ENCODE data around the gene TRMT5. TPM values are rescaled to one million over a fixed set of nuclear protein-coding genes. Genes with fewer than 3 reads are reported as not detected.

Gene TRMT5
- total and polyA plus RNA-seq, 8 donors = 2.3 to 10.0 (median 6.9) TPM

DNA sequence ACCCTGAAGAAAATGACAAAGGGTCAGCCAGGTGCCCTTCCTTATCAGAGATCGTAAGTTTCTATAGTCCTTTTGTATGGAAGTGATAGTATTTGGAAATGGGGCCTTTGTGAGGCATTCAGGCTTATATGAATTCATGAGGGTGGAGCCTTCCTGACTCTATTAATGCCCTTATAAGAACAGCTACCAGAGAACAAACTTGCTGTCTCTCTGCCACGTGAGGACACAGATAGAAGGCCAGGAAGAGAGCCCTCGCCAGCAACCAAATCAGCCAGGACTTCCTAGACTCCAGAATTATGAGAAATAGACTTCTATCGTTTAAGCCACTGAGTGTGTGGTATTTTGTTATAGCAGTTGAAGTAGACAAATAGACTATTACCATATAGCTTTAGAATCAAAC lies 36.7 kb downstream of the TRMT5 start:
- DNase-seq (no peak), ATAC-seq (no peak), FAIRE-seq (no peak)
- Histone ChIP-seq H3K27ac (no peak overlapping the region), H3K36me3 (no peaks in the 10 kb centered on the region), H3K27me3 (no peaks in the 10 kb centered on the region), H3K9me3 (no peaks in the 10 kb centered on the region), H3K4me1 (no peaks in the 10 kb centered on the region), H3K4me3 (no peak overlapping the region)
- TF ChIP-seq, protein P1, sequence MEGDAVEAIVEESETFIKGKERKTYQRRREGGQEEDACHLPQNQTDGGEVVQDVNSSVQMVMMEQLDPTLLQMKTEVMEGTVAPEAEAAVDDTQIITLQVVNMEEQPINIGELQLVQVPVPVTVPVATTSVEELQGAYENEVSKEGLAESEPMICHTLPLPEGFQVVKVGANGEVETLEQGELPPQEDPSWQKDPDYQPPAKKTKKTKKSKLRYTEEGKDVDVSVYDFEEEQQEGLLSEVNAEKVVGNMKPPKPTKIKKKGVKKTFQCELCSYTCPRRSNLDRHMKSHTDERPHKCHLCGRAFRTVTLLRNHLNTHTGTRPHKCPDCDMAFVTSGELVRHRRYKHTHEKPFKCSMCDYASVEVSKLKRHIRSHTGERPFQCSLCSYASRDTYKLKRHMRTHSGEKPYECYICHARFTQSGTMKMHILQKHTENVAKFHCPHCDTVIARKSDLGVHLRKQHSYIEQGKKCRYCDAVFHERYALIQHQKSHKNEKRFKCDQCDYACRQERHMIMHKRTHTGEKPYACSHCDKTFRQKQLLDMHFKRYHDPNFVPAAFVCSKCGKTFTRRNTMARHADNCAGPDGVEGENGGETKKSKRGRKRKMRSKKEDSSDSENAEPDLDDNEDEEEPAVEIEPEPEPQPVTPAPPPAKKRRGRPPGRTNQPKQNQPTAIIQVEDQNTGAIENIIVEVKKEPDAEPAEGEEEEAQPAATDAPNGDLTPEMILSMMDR (IDR thresholded peaks at IDR 0.05) = no peak
- intact Hi-C loops (cut with DNase I) = no loop called here
- 63 to 65% methylated on average over 4 of the region's 4 CpGs for WGBS, 2 donors

DNA sequence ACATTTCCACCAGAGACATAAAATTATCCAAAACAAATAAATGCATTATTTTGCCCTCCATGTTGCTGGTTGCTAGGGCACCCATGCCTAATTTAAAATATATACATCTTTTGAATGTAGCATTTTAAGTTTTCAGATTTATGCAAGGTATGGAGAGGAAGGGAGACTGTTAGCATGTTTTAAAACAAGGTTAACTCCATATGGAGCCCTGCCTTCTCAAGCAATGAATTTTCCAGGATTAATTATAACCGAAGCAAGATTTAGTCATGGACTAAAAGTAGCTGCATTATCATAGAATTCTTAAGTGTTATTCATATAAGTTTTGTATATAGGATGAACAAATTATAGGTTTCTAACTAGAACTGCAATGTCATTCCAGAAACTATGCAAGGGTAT lies 37.2 kb downstream of the TRMT5 start:
- DNase-seq (no peak), ATAC-seq (no peak), FAIRE-seq (no peak)
- TF ChIP-seq, protein P1 (IDR thresholded peaks at IDR 0.05) = no peak
- 93 to 94% methylated on average over 1 of the region's 1 CpG for WGBS, 2 donors
- Histone ChIP-seq H3K4me1 (no peaks in the 10 kb centered on the region), H3K27ac (no peak overlapping the region), H3K27me3 (no peaks in the 10 kb centered on the region), H3K4me3 (no peak overlapping the region), H3K9me3 (no peaks in the 10 kb centered on the region), H3K36me3 (no peaks in the 10 kb centered on the region)
- intact Hi-C loops (cut with DNase I) = no loop called here

DNA sequence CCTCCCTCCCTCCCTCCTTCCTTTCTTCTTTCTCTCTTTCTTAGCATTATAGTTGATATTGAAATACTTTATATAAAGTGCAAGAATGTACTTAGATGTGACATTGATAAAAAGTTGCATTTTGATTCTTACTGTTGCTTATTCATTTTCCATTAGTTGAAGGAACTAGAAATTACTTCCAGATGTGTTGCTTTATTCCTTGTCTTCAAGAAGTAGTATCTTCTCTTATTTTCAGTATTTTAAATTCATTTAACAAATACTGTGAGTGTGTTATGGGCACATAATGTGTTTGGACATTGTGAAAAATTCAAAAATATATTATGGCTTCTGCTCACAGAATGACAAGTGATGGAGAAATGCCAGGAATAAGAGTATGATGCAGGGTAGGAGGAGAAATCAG lies 45.6 kb downstream of the TRMT5 start:
- no peaks in the 10 kb centered on the region for H3K4me1 ChIP-seq
- DNase-seq = no peak
- no peak overlapping the region for H3K4me3 ChIP-seq
- intact Hi-C loops (cut with DNase I) = no loop called here
- no peak overlapping the region for H3K27ac ChIP-seq
- TF ChIP-seq, protein P1 (IDR thresholded peaks at IDR 0.05) = no peak
- H3K27me3 ChIP-seq = no peaks in the 10 kb centered on the region
- no peak for ATAC-seq
- FAIRE-seq = no peak
- H3K9me3 ChIP-seq = no peaks in the 10 kb centered on the region
- no peaks in the 10 kb centered on the region for H3K36me3 ChIP-seq

DNA sequence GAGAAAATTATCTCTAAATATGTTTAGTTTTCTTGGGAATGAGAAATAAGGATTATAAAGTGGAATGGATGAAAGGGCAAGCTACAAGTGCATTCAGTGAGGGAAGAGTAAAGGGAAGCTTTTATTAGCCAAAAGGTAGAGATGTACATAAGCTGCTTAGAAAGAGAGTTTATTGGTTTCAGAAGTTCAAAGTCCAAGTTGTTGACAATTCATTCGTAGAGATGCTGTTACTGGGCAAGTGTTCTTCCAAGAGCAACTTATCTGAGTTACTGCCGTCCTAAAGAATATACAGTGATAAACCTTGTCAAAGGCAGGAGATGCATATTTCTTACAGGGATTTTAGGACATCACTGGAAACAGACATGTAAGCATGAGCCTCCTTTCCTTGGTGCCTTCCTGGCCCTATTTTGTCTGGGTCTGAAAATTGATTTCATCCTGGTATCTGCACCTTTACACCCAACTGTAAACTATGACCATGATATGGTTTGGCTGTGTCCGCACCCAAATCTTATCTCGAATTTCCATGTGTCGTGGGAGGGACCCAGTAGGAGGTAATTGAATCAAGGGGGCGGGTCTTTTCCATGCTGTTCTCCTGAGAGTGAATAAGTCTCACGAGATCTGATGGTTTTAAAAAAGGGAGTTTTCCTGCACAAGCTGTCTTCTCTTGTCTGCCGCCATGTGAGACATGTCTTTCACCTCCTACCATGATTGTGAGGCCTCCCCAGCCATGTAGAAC lies 46.8 kb downstream of the TRMT5 start:
- H3K4me3 ChIP-seq = no peak overlapping the region
- 79 to 80% methylated on average over 8 of the region's 8 CpGs for WGBS, 2 donors
- no peak overlapping the region for H3K27ac ChIP-seq
- H3K9me3 ChIP-seq = no peaks in the 10 kb centered on the region
- FAIRE-seq (no peak), DNase-seq (no peak), ATAC-seq (no peak)
- intact Hi-C loops (cut with DNase I) = no loop called here
- H3K4me1 ChIP-seq = no peaks in the 10 kb centered on the region
- H3K27me3 ChIP-seq = no peaks in the 10 kb centered on the region
- TF ChIP-seq, protein P1 (IDR thresholded peaks at IDR 0.05) = no peak
- no peaks in the 10 kb centered on the region for H3K36me3 ChIP-seq

DNA sequence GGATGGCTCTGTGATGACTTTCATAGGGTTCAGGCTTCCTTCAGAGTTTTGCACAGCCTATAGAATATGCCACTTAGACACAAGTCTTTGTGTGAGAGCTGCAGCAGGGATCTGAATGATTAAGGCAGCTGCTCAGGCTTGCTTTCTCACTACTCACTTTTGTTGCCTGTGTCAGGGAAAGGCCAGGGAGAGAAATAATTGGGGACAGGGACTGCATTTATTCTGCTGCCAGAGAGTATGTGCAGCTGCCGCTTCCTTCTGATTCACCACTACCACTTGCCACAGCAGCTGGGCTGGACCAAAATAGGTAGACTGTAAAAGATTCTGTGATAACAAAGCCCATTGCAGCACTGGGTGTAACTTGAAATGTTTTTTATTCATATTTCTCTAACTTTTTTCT lies 49.7 kb downstream of the TRMT5 start:
- Histone ChIP-seq H3K27me3 (no peaks in the 10 kb centered on the region), H3K4me3 (no peak overlapping the region), H3K9me3 (no peaks in the 10 kb centered on the region), H3K4me1 (no peaks in the 10 kb centered on the region), H3K27ac (no peak overlapping the region), H3K36me3 (no peaks in the 10 kb centered on the region)
- ATAC-seq (no peak), FAIRE-seq (no peak), DNase-seq (no peak)
- TF ChIP-seq, protein P1 (IDR thresholded peaks at IDR 0.05) = no peak
- WGBS, 2 donors = 100% methylated on average over 1 of the region's 1 CpG
- intact Hi-C loops (cut with DNase I) = no loop called here
